Vagina (tissue), 2 donors: ENCODE results near the gene CYB5R4. TPM values are rescaled to one million over a fixed set of nuclear protein-coding genes. Genes with fewer than 3 reads are reported as not detected.

Source experiments
- DNase-seq, 2 donors: peaks; one replicate each; pipeline ENCODE4 v3.0.0-alpha.2; 2017; ENCODE audit errors: extremely low spot score in 2 of 2
- H3K27ac ChIP-seq: fragments of 200-600 bp; sonication (generic); one replicate; pipeline ENCODE4 v1.5.1; 2019
- H3K27me3 ChIP-seq: fragments of 200-600 bp; sonication (generic); one replicate; pipeline ENCODE4 v1.5.1; 2019
- H3K36me3 ChIP-seq, 2 donors: fragments of 200-600 bp; sonication (generic); one replicate each; pipeline ENCODE4 v1.5.1; 2017 to 2019
- H3K4me1 ChIP-seq: fragments of 200-600 bp; sonication (generic); one replicate; pipeline ENCODE4 v1.5.1; 2019
- H3K4me3 ChIP-seq, 2 donors: fragments of 200-600 bp; sonication (generic); 1 replicate in 1 of 2; 2 replicates in 1 of 2; pipeline ENCODE4 v1.5.1; 2016 to 2019
- H3K9me3 ChIP-seq: fragments of 200-600 bp; sonication (generic); one replicate; pipeline ENCODE4 v1.5.1; 2019
- POLR2A ChIP-seq, 2 donors: fragments of 450-650 bp; IDR thresholded peaks; one replicate each; pipeline ENCODE4 v1.6.1; 2017; ENCODE audit warnings: antibody characterized with exemption in 2 of 2, mild to moderate bottlenecking in 2 of 2, moderate library complexity in 2 of 2
- POLR2AphosphoS5 ChIP-seq, 2 donors: sonication (generic); formaldehyde crosslinking; IDR thresholded peaks; one replicate each; pipeline ENCODE4 v1.9.0; 2017; ENCODE audit warnings: antibody characterized with exemption in 2 of 2, mild to moderate bottlenecking in 2 of 2, low read depth in 1 of 2; ENCODE audit not compliant: insufficient read depth in 1 of 2
- intact Hi-C: fragments of 100-400 bp; cut with DNase I; formaldehyde crosslinking; loops from one replicate; pipeline ENCODE4 v1.15.1; 2023
- total RNA-seq: library from RNA; depleted of rRNA; stranded (reverse); fragments of >200 nt; gene quantifications from one replicate; pipeline ENCODE4 v1.2.3, GENCODE V29; 2016
- TF ChIP-seq, protein P1 (sequence below), 3 experiments: fragments of 450-650 bp in 2 of 3; fragments of 200-600 bp in 1 of 3; sonication (generic) in 1 of 3; IDR thresholded peaks; one replicate each; pipeline ENCODE4 v1.5.1; 2017 to 2019; ENCODE audit warnings: antibody characterized with exemption in 3 of 3, mild to moderate bottlenecking in 2 of 3, moderate library complexity in 2 of 3

The CYB5R4 gene
- total RNA-seq, 1 donor from 2014 or later: 4.9 TPM

GRCh38 chr6:83966539-83966938 is 107.0 kb downstream of the CYB5R4 start:
- intact Hi-C loops: no loop called here
- Histone ChIP-seq H3K27me3 (no peaks in the 10 kb centered on the region), H3K9me3 (peaks cover 13% of the 10 kb centered on the region), H3K36me3 (peaks cover 0 to 16% of the 10 kb centered on the region in 2 donors), H3K4me1 (no peaks in the 10 kb centered on the region), H3K27ac (no peak overlapping the region), H3K4me3 (no peak overlapping the region)
- DNase-seq: no peak
- TF ChIP-seq POLR2A (IDR thresholded peaks at IDR 0.05): no peak
- TF ChIP-seq, protein P1, sequence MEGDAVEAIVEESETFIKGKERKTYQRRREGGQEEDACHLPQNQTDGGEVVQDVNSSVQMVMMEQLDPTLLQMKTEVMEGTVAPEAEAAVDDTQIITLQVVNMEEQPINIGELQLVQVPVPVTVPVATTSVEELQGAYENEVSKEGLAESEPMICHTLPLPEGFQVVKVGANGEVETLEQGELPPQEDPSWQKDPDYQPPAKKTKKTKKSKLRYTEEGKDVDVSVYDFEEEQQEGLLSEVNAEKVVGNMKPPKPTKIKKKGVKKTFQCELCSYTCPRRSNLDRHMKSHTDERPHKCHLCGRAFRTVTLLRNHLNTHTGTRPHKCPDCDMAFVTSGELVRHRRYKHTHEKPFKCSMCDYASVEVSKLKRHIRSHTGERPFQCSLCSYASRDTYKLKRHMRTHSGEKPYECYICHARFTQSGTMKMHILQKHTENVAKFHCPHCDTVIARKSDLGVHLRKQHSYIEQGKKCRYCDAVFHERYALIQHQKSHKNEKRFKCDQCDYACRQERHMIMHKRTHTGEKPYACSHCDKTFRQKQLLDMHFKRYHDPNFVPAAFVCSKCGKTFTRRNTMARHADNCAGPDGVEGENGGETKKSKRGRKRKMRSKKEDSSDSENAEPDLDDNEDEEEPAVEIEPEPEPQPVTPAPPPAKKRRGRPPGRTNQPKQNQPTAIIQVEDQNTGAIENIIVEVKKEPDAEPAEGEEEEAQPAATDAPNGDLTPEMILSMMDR (IDR thresholded peaks at IDR 0.05): no peak
- TF ChIP-seq POLR2AphosphoS5 (IDR thresholded peaks at IDR 0.05; ENCODE audit: insufficient read depth in 1 of 2, low read depth in 1 of 2): no peak

DNA sequence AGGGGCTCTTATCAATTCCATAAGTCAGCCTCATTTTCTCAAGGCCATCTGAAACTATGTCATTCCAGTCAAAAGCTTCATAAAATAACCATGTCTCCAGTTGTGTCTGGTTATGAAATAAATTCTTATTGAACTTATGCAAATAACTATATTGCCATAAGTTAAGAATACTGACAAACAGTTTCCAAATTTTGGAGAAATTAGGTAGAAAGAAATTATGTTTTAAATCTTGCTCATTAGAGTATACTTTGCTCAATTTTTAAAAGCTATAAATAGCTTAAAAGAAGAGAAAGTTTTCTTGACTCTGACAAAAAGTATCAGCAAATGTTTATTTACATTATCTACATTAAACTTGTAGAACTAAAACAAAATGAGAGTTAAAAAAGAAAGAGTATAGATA is 111.1 kb downstream of the CYB5R4 start:
- no peak overlapping the region for H3K4me3 ChIP-seq
- H3K27me3 ChIP-seq: no peaks in the 10 kb centered on the region
- H3K36me3 ChIP-seq: no peaks in the 10 kb centered on the region
- intact Hi-C loops: no loop called here
- H3K27ac ChIP-seq: no peak overlapping the region
- no peak for DNase-seq
- H3K4me1 ChIP-seq: no peaks in the 10 kb centered on the region
- peaks cover 13% of the 10 kb centered on the region for H3K9me3 ChIP-seq
- TF ChIP-seq POLR2A (IDR thresholded peaks at IDR 0.05) (no peak), POLR2AphosphoS5 (IDR thresholded peaks at IDR 0.05; ENCODE audit: insufficient read depth in 1 of 2, low read depth in 1 of 2) (no peak)
- TF ChIP-seq, protein P1 (IDR thresholded peaks at IDR 0.05): no peak

GRCh38 chr6:83974409-83975050 is 115.0 kb downstream of the CYB5R4 start:
- Histone ChIP-seq H3K9me3 (no peaks in the 10 kb centered on the region), H3K27me3 (no peaks in the 10 kb centered on the region), H3K36me3 (no peaks in the 10 kb centered on the region), H3K4me1 (no peaks in the 10 kb centered on the region), H3K27ac (no peak overlapping the region), H3K4me3 (no peak overlapping the region)
- intact Hi-C loops: no loop called here
- TF ChIP-seq POLR2AphosphoS5 (IDR thresholded peaks at IDR 0.05; ENCODE audit: insufficient read depth in 1 of 2, low read depth in 1 of 2) (no peak), POLR2A (IDR thresholded peaks at IDR 0.05) (no peak)
- TF ChIP-seq, protein P1 (IDR thresholded peaks at IDR 0.05): no peak
- DNase-seq: no peak

GRCh38 chr6:83976037-83976755 is 116.7 kb downstream of the CYB5R4 start:
- Histone ChIP-seq H3K36me3 (no peaks in the 10 kb centered on the region), H3K27me3 (no peaks in the 10 kb centered on the region), H3K4me3 (no peak overlapping the region), H3K27ac (no peak overlapping the region), H3K4me1 (no peaks in the 10 kb centered on the region), H3K9me3 (no peaks in the 10 kb centered on the region)
- intact Hi-C loops: no loop called here
- DNase-seq: no peak
- TF ChIP-seq POLR2A (IDR thresholded peaks at IDR 0.05): no peak
- TF ChIP-seq, protein P1 (IDR thresholded peaks at IDR 0.05): no peak
- TF ChIP-seq POLR2AphosphoS5 (IDR thresholded peaks at IDR 0.05; ENCODE audit: insufficient read depth in 1 of 2, low read depth in 1 of 2): no peak

- DNase-seq: no peak
- H3K27me3 ChIP-seq: no peaks in the 10 kb centered on the region
- TF ChIP-seq POLR2A (IDR thresholded peaks at IDR 0.05) (no peak), POLR2AphosphoS5 (IDR thresholded peaks at IDR 0.05; ENCODE audit: insufficient read depth in 1 of 2, low read depth in 1 of 2) (no peak)
- TF ChIP-seq, protein P1 (IDR thresholded peaks at IDR 0.05): no peak
- no peaks in the 10 kb centered on the region for H3K36me3 ChIP-seq
- intact Hi-C loops: no loop called here
- no peaks in the 10 kb centered on the region for H3K9me3 ChIP-seq
- H3K27ac ChIP-seq: no peak overlapping the region
- no peaks in the 10 kb centered on the region for H3K4me1 ChIP-seq
- no peak overlapping the region for H3K4me3 ChIP-seq
Measured at GRCh38 chr6:83976871-83977270, 117.4 kb downstream of the CYB5R4 start.
